Putamen (tissue), 1 donor: ENCODE results near the gene ACTL7B.
"Not testable (repeated sequence)": the region's sequence is repeated elsewhere in the genome, so short reads cannot be mapped to it uniquely, and the experiment has no call there.

Experiments
- DNase-seq: peaks from one replicate; pipeline ENCODE4 v3.0.0-alpha.2; 2016; ENCODE audit warnings: low spot score

Gene ACTL7B

DNA sequence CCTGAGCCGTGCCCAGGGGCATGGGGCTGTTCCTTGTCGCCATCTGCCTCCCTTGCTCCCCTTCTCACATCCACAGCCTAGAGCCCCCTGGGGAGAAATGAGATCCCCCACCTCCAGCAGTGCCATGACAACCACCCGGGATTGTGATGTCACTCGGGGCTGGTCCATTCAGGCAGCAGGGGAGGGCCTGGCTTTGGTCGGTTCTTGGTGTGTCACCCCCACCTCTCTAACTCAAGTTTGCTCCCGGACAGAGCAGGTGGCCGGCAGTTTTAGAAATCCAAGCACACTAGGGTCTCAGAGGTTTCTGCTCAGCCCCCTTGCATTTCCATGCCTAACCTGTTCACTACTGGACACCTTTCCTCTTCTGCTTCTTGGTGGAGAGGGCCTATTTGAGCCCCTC lies at the start of gene ACTL7B:
TSS of gene ACTL7B (minus strand) at position 99 of the 400 bp plus-strand sequence. CDS start at position 43, 56 bp downstream.
- no peak for DNase-seq

DNA sequence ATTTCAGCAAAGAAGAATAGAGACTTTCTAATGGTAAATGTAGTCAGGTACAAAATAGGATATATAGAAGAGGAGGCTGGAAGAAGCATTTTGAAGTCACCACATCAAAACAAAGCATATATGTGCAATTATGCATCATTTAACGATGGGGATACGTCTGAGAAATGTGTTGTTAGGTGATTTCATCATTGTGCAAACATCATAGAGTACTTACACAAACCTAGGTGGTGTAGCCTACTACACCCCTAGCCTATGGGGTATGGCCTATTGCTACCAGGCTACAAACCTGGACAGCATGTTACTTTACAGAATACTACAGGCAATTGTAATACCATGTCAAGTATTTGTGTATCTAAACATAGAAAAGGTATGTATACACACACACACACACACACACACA lies 49.7 kb upstream of the ACTL7B start:
- DNase-seq: no peak

- no peak for DNase-seq
These were observed 48.4 kb upstream of the ACTL7B start for GRCh38 chr9:108904161-108904560.

- no peak for DNase-seq
These were observed 47.8 kb upstream of the ACTL7B start for GRCh38 chr9:108903420-108904103.

DNA sequence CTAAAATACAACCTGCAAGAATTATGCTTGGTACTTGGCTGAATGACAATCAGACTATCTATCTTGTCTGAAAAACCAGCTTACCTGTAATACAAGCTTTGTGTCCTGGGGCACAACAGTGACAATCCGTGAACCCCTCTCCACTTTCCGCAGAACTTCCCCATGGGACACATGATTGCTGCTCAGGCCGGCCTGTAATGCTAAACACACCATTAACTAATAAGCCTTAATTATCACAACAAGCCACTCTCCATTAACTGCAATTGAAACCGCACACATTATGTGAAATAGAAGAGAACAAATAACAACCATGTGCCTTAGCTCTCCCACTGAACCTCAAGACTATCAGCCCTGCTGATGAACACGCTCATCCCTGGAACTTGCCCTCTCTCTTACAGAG lies 44.4 kb upstream of the ACTL7B start:
- DNase-seq: no peak

- DNase-seq: not testable (repeated sequence)
These were observed 43.4 kb upstream of the ACTL7B start for GRCh38 chr9:108899023-108899695.

- no peak for DNase-seq
These were observed 41.7 kb upstream of the ACTL7B start for GRCh38 chr9:108897324-108898096.

DNA sequence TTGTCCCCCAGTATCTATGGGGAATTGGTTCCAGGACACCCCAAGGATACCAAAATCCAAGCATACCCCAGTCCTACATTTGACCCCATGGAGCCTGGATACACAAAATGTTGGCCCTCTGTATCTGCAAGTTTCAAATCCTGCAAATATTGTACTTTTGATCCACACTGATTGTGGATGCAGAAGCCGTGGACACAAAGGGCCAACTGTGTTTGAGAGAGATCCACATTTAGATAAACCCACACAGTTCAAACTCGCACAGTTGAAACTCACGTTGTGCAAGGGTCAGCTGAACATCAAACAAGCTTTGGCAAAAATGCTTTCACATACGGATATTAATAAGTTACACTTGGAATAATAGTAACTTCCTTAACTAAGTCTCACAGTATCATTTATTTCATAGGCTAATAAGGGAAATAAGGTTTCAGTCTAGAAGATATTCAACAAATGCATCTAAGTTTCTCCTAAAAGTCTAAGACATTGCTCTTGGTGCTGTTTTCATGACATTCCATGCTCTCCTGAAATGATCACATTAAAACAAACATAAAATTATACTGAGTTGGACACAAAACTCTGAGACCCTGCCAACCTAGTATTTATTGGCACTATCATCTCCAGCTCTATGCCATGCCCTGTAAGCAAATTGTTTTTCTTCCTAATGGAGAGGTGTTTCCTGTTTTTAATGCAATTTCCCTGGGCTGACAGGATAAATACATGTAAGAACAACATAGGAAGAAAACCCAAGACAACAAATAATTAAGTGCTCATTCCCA lies 38.6 kb upstream of the ACTL7B start:
- no peak for DNase-seq

GRCh38 chr9:108889649-108890067 lies 33.9 kb upstream of the ACTL7B start:
- peak; percentile 5 for DNase-seq

DNA sequence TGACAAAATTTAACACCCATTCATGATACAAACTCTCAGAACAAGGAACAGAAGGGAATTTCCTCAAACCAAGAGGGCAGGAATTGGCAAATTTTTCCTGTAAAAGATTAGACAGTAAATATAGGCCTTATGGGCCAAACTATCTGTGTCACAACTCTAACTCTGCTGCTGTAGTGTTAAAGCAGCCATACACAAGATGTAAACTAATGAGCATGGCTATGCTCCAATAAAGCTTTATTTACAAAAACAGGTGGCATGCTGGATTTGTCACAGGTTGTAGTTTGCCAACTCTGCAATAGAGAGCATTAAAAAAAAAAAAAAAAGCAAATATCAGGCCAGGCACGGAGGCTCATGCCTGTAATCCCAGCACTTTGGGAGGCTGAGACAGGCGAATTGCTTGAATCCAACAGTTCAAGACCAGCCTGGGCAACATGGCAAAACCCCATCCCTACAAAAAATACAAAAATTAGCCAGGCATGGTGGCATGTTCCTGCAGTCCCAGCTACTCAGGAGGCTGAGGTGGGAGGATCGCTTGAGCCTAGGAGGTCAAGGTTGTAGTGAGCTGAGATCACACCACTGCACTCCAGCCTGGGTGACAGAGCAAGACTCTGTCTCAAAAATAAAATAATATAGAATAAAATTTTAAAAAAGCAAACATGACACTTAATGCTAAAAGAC lies 30.9 kb upstream of the ACTL7B start:
- DNase-seq: not testable (repeated sequence)

GRCh38 chr9:108885643-108886348 lies 30.0 kb upstream of the ACTL7B start:
- DNase-seq: no peak

DNA sequence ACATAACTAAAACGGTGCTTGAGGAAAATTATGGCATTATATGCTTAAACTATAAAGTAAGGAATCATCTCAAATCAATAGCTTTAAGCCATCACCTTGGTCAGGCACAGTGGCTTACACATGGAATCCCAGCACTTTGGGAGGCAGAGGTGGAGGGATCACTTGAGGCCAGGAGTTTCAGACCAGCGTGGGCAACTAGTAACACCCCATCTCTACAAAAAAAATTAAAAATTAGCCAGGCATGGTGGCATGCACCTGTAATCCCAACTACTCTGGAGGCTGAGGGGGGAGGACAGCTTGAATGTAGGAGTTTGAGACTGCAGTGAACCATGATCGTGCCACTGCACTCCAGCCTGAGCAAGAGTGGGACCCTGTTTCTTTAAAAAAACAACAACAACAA lies 28.9 kb upstream of the ACTL7B start:
- DNase-seq: no peak

DNA sequence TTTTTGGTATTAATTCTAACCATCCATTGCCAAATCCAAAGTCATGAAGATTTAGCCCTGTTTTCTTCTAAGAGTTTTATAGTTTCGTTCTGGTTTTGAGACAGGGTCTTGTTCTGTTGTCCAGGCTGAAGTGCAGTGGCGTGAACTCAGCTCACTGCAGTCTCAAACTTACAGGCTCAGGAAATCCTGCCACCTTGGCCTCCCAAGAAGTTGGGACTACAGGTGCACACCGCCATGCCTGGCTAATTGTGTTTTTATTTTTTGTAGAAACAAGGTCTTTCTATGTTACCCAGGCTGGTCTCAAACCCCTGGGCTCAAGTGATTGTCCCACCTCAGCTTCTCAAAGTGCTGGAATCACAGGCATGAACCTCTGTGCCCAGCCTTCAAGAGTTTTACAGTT lies 27.3 kb upstream of the ACTL7B start:
- DNase-seq: no peak

- no peak for DNase-seq
These were observed 26.5 kb upstream of the ACTL7B start for GRCh38 chr9:108882052-108882888.

DNA sequence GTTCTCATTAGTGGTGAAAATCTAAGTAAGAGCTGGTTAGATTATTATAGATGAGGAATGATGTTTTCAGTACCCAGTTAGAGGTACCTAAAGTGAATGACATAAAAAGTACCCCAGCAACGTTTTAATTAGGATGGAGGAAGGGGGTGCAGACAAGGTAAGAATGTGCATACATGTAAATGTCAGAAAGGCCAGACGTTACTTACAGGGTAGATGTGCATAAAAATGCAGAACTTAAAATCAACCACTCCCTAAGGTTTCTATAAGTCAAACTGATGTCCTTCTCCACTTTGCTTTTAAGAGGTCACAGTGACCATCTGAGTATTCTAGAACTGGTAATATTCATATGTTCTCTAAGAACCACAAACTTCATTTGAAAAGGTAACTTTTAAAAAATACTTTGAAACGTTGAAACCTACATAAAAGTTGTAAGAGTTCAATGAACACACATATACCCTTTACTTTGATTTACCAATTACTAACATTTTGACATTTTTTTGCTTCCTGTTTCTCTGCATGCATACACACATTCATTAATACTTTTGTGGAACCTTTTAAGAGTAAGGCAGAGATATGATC lies 25.0 kb upstream of the ACTL7B start:
- no peak for DNase-seq

DNA sequence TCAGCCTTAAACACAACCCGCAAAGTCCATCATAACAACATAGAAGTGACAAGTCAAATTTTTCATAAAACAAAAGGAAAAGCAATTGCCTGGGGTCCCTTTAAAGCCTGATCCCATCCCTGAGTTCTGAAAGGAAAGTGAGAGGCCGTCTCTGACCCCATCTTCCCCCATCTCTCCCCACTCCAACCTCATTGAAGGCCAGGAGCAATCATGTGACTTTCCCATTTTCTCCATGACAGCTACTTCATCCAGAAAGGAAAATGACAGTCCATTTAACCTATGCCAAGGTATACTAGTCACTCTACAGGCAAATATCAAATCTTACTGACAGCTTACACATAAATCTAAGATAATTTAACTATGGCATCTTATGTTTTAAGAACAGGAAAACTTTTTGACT lies 21.7 kb upstream of the ACTL7B start:
- no peak for DNase-seq

DNA sequence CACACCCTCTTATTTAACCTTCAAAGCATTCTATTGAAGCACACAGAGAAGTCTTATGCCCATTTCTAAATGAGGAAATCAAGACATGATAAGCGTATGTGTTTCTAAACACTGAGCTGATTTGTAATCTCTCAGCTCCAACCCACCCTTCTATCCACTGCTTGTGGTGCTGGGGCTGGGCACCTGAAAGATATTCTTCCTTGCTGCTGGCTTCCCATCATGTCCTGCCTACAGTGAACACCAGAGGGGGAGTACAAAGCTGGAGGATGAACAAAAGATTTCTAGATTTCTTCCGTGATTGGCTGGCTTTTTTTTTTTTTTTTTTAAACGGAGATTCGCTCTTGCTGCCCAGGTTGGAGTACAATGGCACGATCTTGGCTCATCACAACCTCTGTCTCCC lies 20.6 kb upstream of the ACTL7B start:
- no peak for DNase-seq

DNA sequence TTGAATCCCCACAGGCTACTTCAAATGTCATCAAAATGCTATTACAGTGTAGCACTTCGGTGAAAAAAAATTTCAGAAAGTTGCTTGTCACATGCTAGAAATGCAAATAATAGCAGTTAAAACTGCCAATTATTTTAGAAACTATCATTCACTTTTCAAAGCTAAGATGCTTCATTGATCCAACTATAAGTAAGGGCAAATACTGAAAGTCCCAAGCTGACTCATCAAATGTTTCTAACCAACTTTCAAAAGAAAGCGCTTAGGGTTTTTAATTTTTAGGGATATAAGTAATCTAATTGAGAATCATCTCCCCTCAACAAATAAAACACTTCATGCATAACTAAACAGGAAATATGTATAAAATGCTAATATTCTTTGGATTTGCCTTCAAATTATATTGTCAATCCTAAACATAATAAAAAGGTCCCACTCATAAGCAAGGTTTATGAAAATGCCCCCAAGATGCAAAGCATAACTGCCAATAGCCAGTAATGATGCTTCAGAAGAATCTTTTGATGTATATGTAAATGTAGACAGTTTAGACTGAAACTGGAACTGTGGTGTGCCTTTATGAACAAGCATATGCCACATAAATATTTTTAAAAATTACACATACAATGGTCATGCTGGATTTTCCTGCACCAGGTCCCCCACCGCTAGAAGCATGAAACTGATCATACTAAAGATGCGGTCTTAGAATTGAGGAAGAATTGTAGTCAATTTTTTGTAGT lies 18.4 kb upstream of the ACTL7B start:
- DNase-seq: no peak
